Hindlimb muscle (tissue), 1 donor: ENCODE measurements around the gene CHMP1B. TPM values are rescaled to one million over a fixed set of nuclear protein-coding genes. Genes with fewer than 3 reads are reported as not detected.
"Not testable (repeated sequence)": the region's sequence is repeated elsewhere in the genome, so short reads cannot be mapped to it uniquely, and the experiment has no call there.

Experiments
- DNase-seq: peaks from one replicate; pipeline ENCODE4 v3.0.0-alpha.2; 2013
- polyA plus RNA-seq: library from polyadenylated mRNA; unstranded; fragments of 120-200 nt; gene quantifications from one replicate; pipeline ENCODE4 v1.2.1, GENCODE V29; 2013; ENCODE audit not compliant: insufficient read length

CHMP1B gene
- polyA plus RNA-seq, 1 donor: 22.3 TPM

GRCh38 chr18:11840493-11840892, 10.7 kb upstream of the CHMP1B start:
- DNase-seq: no peak

- no peak for DNase-seq
Observed at GRCh38 chr18:11842562-11842961, 8.7 kb upstream of the CHMP1B start.

GRCh38 chr18:11844436-11844835, 6.8 kb upstream of the CHMP1B start:
- DNase-seq: no peak

DNA sequence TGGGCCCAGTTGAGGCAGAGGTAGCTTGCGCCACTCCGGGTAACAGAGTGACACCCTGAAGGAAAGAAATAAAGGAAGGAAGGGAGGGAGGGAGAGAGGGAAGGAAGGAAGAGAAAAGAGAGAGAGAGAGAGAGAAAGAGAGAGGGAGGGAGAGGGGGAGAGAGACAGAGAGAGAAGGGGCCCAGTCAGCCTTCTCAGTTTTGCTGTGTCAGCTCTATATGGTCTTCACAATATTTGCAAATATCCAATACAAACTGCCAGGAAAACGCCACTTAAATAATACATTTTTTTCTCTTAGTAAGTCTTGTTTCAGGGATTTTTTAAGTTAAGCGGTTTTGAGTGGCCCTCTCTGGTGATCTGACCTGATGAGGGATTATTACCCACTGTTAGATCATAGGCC, 5.6 kb upstream of the CHMP1B start:
- DNase-seq: no peak

- DNase-seq: no peak
Observed at GRCh38 chr18:11847811-11848210, 3.4 kb upstream of the CHMP1B start.

- DNase-seq: no peak
Observed at GRCh38 chr18:11849279-11849678, 1.9 kb upstream of the CHMP1B start.

DNA sequence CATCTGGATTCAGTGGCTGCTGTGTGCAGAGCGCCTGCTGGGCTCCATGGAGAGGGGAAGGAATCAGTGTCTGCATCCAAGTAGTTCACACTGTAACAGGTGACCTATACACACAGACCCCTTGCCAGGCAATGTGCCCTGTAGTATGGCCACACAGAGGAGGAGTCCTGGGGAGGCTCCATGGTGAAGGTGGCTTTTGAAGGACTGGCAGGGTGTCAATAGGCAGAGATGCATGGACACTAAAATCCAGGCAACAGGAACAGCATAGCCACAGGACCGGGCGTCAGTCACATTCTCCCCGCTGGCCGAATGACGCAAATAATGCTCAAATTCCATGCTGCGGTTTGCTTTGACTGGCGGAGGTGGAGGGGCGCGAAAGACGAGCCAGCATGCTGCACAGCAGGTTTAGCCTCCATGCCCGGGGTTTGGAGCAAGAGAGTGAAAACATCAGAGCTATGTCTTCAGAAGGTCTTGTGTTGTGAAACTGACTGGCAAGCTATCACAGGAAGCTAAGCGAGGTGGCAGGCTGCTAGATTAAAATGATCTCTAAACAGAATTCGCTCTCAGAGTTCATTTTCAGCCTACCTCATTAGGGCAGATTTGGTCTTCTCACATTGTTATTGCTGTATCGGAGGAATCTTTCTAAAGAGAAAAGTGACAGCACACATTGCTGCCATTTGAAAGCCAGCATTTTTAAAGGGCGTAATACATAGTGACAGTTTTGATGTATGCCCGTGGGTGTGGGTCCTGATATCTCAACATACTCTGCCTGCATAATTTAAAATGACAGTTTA, 1.2 kb upstream of the CHMP1B start:
- DNase-seq: peak; percentile 51

GRCh38 chr18:11850821-11851145, 430 bp upstream of the CHMP1B start:
- DNase-seq: peak; percentile 79

GRCh38 chr18:11851806-11852337, 659 bp downstream of the CHMP1B start:
- peak; percentile 39 for DNase-seq

GRCh38 chr18:11854554-11854953, 3.3 kb downstream of the CHMP1B start:
- DNase-seq: not testable (repeated sequence)

- DNase-seq: no peak
Observed at GRCh38 chr18:11857177-11857887, 6.1 kb downstream of the CHMP1B start.

GRCh38 chr18:11859282-11859830, 8.1 kb downstream of the CHMP1B start:
- DNase-seq: no peak

- DNase-seq: no peak
Observed at GRCh38 chr18:11859903-11860407, 8.7 kb downstream of the CHMP1B start.

- DNase-seq: no peak
Observed at GRCh38 chr18:11860594-11861450, 9.6 kb downstream of the CHMP1B start.

DNA sequence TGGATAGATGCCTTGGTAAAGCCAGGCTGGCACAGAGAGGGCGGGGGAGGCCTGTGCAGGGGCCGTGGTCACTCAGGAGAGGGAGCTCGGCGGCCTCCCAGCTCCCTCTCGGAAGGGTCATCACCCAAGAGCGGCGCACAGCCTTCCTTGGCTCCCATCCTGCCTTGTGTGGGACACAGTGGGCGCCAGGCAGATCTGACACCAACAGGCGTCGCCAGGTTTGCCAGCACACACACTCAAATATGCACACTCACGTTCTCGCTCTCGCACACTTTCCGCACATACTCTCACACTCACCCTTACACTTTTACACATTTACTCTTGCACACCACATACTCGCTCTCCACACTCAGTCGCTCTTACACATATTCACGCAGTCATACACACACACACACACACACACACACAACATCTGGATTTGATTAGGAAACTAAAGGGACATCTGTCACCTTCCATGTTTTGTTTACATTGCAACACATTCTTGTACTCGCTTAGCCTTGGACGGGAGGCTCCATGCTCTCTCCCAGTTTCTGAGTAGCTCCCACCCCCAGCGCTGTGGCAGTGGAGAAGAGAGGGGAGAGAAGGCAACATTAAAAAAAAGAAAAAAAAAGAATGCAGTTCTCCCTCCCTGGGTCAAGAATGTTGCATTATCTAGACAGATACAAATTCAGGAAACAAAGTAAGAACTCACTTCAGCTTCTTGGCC, 10.5 kb downstream of the CHMP1B start:
- no peak for DNase-seq

- DNase-seq: no peak
Observed at GRCh38 chr18:11862468-11863137, 11.4 kb downstream of the CHMP1B start.

DNA sequence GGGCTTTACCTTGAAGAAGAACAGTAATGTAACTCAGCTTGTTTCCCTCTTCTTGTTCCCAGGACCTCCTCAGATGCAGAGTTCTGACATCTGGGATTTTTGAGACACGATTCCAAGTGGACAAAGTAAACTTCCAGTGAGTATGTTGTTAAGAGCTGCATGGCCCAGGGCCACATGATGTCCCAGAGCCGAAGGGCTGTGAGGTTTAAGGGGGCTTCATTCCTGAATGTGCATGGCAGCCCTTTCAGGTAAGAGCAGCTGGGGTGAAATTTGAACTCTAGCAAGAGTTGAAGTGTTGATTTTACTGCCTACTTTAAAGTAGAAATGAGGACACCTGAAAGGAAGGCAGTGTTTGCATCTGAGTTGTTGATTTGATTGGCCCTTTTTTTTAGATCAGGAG, 13.3 kb downstream of the CHMP1B start:
- DNase-seq: no peak

DNA sequence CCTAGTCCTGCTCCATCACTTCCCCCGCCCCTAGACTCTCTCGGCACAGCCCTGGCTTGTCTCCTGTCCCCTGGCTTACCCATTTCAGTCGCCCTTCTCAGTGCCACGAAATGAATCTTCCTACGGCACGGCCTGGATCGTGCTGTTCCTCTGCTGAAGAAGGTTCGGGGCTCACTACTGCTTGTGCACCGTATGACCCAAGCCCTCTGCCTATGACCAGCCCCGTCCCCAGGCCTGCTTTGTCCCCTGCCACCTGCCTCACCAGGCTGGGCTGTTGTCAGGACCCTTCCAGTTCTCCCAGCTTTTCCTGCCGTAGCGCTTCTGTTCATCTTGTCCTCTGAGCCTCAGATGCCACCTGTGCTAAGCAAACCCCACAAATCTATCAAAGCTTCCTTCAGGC, 13.9 kb downstream of the CHMP1B start:
- no peak for DNase-seq

DNA sequence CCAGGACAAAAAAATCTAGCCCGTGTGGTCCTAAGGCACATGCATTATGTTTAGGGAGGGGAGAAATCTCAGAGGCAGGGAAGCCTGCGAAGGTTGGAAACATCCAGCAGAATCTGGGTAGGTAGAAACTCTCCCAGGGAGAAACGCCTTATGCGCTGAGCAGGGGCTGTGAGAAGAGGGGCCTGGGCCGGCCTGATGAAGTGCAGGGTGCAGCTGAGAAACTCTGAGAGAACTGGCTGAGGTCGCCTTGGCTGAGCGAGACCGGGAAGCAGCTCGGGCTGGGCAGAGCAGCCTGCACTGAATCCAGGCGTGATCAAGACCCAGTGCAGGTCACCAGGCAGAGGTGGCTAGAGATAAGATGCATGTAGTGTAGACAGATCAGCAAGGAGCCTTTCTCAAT, 15.1 kb downstream of the CHMP1B start:
- DNase-seq: no peak

- DNase-seq: no peak
Observed at GRCh38 chr18:11866764-11867163, 15.6 kb downstream of the CHMP1B start.

- DNase-seq: no peak
Observed at GRCh38 chr18:11868230-11868629, 17.0 kb downstream of the CHMP1B start.
